SH-SY5Y (cell line): ENCODE data around the gene CASP10.

Experiments
- GATA2 ChIP-seq: IDR thresholded peaks from 2 replicates; pipeline ENCODE4 v1.6.1; 2011; ENCODE audit warnings: mild to moderate bottlenecking, low read depth, low read length
- GATA3 ChIP-seq: IDR thresholded peaks from 2 replicates; pipeline ENCODE4 v1.6.1; 2011; ENCODE audit warnings: low read depth, mild to moderate bottlenecking, low read length, moderate library complexity

DNA sequence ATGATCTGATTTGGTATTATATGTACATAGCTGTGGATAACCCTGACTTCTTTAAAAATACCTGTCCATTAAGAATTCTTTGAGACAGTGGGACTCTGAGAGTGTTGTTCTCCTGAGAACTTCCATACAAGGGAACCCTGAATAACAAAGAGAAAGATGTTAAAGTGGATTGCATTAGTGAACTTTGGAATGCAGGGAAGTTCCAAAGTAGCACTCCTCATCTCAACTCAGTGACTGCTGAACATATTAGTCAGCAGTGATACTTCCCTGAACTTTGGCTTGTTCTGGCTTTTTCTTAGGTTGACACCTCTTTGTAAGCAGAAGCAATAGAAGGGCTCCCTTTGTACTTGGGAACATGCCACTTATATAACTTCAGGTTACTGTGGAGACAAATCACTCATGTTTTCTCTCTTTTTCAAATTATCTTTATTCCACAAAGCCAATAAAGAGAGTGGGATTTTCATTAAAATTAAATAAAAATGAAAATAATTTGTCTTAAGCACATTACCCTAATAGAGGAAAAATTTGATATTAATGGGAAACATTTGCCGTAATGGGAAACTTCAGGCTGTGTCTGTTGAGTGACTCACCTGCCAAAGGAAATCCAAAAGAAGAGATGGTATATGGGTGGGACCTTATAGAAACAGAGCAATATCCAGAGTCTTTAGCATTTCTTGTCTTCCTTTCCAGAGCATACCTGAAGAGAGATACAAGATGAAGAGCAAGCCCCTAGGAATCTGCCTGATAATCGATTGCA, 33.7 kb upstream of the CASP10 start:
- TF ChIP-seq GATA2 (no peak), GATA3 (no peak)
